Lower leg skin (tissue), 4 donors: ENCODE data around the gene EEFSEC. TPM values are rescaled to one million over a fixed set of nuclear protein-coding genes. Genes with fewer than 3 reads are reported as not detected.

Experiments used
- DNase-seq, 2 donors: peaks; one replicate each; pipeline ENCODE4 v3.0.0-alpha.2; 2019; ENCODE audit warnings: low spot score in 2 of 2
- H3K4me3 ChIP-seq: fragments of 200-600 bp; sonication (generic); 2 replicates; pipeline ENCODE4 v1.5.1; 2017; ENCODE audit warnings: mild to moderate bottlenecking, low read depth; ENCODE audit not compliant: poor library complexity, severe bottlenecking
- POLR2A ChIP-seq, 2 donors: fragments of 450-650 bp; IDR thresholded peaks; one replicate each; pipeline ENCODE4 v1.6.1; 2016 to 2017; ENCODE audit warnings: antibody characterized with exemption in 2 of 2, mild to moderate bottlenecking in 1 of 2, moderate library complexity in 1 of 2
- WGBS, 2 donors: methylation state at CpG; one replicate each; pipeline ENCODE4 v1.1.5; 2018; 5-methylcytosine and 5-hydroxymethylcytosine counted together
- intact Hi-C: fragments of 100-400 bp; cut with DNase I; formaldehyde crosslinking; loops from one replicate; pipeline ENCODE4 v1.15.0; 2023; ENCODE audit warnings: low total_unique reads
- total RNA-seq, 4 donors: library from RNA; depleted of rRNA; stranded (reverse); fragments of >200 nt; gene quantifications; one replicate each; pipeline ENCODE4 v1.1.0, GENCODE V29; 2016
- TF ChIP-seq, protein P1 (sequence below), 3 donors: fragments of 450-650 bp; IDR thresholded peaks; one replicate each; pipeline ENCODE4 v1.5.1; 2016; ENCODE audit warnings: antibody characterized with exemption in 3 of 3, mild to moderate bottlenecking in 3 of 3, moderate library complexity in 2 of 3

Gene EEFSEC
- total RNA-seq, 4 donors from 2014 or later: 16.3 to 28.6 (median 16.8) TPM

DNA sequence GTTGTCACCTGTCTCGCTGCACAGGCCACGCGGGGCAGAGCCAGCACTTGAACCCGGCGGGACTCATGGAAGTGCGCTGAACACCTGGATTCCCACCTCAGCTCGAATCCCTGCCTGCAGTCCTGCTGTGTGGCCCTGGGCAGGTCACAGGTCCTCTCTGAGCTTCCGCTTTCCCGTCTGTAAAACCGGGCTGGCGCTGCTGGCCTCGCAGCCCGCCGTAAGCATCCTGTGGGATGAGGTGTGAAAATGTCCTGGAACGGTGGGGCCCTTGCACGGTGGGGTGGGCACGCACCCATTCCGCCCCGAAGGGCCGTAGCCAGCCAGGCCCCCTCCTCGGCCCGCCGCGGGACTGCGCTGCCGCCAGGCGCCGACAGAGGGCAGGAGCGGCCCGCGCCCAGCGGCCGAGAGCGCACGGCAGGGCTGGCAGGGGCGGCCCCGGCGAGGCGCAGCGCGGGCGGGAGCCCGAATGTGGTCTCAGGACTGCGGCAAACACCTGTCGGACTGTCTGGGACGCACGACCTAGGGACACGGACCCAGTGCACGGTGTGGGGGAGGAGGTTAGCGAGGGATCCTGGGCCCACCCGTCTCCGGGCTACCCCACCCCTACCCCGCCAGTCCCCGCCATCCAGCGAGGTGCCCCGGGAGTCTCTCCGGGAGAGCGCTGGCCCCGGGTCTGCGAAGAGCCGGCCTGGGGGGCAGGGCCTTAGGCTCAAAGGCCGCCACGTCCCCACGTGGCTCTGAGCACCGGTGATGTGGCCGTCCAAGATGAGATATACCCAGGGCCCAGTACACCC lies 273.0 kb downstream of the EEFSEC start:
- no peak for TF ChIP-seq POLR2A (IDR thresholded peaks at IDR 0.05)
- TF ChIP-seq, protein P1, sequence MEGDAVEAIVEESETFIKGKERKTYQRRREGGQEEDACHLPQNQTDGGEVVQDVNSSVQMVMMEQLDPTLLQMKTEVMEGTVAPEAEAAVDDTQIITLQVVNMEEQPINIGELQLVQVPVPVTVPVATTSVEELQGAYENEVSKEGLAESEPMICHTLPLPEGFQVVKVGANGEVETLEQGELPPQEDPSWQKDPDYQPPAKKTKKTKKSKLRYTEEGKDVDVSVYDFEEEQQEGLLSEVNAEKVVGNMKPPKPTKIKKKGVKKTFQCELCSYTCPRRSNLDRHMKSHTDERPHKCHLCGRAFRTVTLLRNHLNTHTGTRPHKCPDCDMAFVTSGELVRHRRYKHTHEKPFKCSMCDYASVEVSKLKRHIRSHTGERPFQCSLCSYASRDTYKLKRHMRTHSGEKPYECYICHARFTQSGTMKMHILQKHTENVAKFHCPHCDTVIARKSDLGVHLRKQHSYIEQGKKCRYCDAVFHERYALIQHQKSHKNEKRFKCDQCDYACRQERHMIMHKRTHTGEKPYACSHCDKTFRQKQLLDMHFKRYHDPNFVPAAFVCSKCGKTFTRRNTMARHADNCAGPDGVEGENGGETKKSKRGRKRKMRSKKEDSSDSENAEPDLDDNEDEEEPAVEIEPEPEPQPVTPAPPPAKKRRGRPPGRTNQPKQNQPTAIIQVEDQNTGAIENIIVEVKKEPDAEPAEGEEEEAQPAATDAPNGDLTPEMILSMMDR (IDR thresholded peaks at IDR 0.05): no peak
- WGBS, 2 donors: 13 to 27% methylated on average over 20 to 44 of the region's 66 CpGs
- intact Hi-C loops: loop anchor here (5.0 kb wide), 1 partner anchor 181 kb away; no protein-coding TSS in a partner anchor
- no peak for DNase-seq
- no peak overlapping the region for H3K4me3 ChIP-seq

DNA sequence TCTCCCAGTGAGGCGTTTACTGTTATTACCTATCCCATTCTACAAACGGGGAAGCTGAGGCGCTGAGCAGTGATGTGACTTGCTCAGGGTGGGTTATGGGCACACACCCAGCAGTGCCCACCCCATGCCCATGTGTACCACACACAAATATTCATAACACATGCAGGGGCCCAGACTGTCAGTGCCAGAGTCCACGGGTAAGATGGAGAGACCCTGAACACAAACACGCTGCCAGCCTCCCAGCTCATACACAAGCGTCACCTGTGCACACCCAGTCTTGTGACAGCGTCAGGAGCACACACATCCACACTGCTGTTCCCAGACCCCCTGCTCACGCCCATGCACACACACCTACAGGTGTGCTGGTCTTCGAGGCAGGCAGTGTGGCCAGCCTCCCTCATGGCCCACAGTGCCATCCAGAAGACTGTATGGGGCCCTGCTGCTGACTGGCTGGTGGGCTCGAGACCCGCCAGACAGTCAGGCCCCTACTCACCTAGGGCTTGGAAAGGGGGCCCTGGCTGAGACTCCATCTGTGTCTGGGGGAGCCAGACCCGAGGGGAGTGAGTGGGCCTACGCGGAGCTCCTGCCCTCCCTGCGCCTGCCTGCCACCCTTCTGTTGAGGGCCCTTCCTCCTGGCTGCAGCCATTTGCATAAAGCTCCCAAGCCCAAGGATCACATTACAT lies 274.0 kb downstream of the EEFSEC start:
- TF ChIP-seq POLR2A (IDR thresholded peaks at IDR 0.05): no peak
- TF ChIP-seq, protein P1 (IDR thresholded peaks at IDR 0.05): no peak
- intact Hi-C loops: loop anchor here (5.0 kb wide), 1 partner anchor 180 kb away; no protein-coding TSS in a partner anchor
- 91 to 93% methylated on average over 15 of the region's 15 CpGs for WGBS, 2 donors
- DNase-seq: no peak
- no peak overlapping the region for H3K4me3 ChIP-seq

DNA sequence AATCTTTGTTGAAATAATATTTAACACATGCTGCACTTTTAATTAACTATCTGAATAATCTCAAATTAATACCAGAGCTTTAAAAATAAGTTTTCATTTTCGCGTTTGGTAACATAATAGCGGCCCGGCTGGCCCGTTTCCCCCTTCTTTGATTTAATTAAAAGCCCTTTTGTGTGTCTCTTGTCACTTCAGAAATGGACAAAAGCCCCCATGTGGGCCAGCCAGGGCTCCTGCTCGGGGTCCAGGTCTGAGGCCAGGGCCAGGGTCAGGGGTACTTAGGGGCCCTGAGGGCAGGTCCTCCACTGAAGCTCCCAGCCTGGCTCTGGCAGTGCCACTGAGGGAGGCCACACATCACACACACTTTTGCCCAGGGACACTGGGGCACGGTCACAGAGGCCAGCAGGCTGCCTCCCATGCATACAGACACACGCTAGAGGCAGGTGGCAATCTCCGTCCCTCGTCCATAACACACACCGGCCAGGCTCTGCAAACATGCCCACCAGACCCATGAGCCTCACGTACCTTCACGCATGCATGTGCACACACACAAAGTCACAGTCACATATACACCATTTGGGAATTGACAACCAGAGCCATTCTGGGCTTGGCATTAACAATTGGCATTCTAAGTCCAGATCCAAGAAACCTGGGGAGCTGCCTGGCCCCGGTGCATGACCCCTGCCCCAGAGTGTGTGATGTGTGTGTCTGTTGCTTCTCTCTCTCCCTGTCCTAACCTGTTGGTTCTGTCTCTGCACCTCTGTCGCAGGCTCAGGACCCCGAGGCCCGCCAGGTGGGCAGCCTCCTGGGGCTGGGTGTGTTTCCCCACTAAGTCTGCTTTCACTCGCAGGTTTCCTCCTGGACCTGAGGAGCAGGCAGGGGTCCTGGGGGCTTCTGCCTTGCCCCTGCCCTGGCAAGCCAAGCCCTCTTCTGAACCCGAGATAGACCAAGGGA lies 274.9 kb downstream of the EEFSEC start:
- WGBS, 2 donors: 91 to 93% methylated on average over 19 of the region's 19 CpGs
- H3K4me3 ChIP-seq: no peak overlapping the region
- intact Hi-C loops: loop anchor here (5.0 kb wide), 1 partner anchor 179 kb away; no protein-coding TSS in a partner anchor
- no peak for TF ChIP-seq POLR2A (IDR thresholded peaks at IDR 0.05)
- TF ChIP-seq, protein P1 (IDR thresholded peaks at IDR 0.05): no peak
- DNase-seq: no peak

DNA sequence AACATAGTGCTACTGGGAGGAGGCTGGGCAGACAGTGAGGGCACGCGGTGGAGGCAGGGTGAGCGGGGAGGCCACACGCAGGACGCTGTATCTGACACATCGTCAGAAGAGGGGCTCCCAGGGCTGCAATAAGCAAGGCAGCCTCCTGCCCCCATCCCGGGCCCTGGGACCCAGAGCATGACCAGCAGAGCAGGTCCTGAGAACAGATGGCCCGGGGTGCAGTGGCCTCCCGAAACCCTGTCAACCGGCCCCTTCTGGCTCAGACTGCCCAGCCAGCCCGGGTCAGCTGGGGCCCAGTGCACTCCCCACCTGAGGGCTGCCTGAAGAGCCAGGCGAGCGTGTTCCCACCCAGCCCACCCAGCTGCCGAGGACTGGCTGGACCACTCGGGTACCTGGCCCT lies 276.0 kb downstream of the EEFSEC start:
- TF ChIP-seq, protein P1 (IDR thresholded peaks at IDR 0.05): no peak
- no peak for TF ChIP-seq POLR2A (IDR thresholded peaks at IDR 0.05)
- 93 to 96% methylated on average over 9 to 14 of the region's 15 CpGs for WGBS, 2 donors
- H3K4me3 ChIP-seq: no peak overlapping the region
- intact Hi-C loops: loop anchor here (5.0 kb wide), 1 partner anchor 178 kb away; no protein-coding TSS in a partner anchor
- no peak for DNase-seq

DNA sequence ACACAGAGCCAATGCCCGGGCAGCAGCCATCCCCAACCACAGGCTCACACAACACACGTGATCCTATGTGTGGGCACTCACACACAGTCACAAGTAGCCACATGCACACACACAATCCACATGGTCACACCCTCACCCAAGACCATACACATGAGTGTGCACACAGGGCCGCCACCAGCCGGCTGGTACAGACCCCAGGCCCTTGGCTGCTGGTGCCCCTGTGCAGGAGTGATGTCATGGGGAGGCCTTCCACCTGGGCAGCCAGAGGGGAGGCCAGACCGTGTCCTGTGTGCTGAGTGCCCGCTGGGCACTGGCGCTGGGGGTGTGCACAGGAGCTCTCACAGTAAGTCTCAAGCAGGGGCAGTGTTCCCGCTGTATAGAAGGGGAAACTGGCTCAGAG lies 276.5 kb downstream of the EEFSEC start:
- 91 to 98% methylated on average over 7 to 8 of the region's 8 CpGs for WGBS, 2 donors

More for the DNA sequence above, 276.5 kb downstream of the EEFSEC start:
- no peak for DNase-seq
- intact Hi-C loops: loop anchor here (5.0 kb wide), 1 partner anchor 178 kb away; no protein-coding TSS in a partner anchor
- H3K4me3 ChIP-seq: no peak overlapping the region
- no peak for TF ChIP-seq POLR2A (IDR thresholded peaks at IDR 0.05)
